HL-60 (cell line): ENCODE results near the gene IRF4.

Experiments
- DNase-seq, 2 experiments: peaks; one replicate each; pipeline ENCODE4 v3.0.0-alpha.2; 2010 to 2020; ENCODE audit warnings: low read depth in 1 of 2, low spot score in 1 of 2
- H3K27ac ChIP-seq: fragments of 250-450 bp; sonication (Bioruptor Pico); replicated peaks from 2 replicates; pipeline ENCODE4 v1.5.1; 2020; ENCODE audit warnings: mild to moderate bottlenecking, moderate library complexity
- H3K27me3 ChIP-seq: fragments of 250-450 bp; sonication (Bioruptor Pico); 2 replicates; pipeline ENCODE4 v1.5.1; 2021; ENCODE audit warnings: mild to moderate bottlenecking, moderate library complexity; ENCODE audit not compliant: insufficient read depth, poor library complexity, severe bottlenecking
- H3K4me3 ChIP-seq: replicated peaks from 2 replicates; pipeline ENCODE4 v1.5.1; 2011; ENCODE audit warnings: mild to moderate bottlenecking, control low read depth, low read length; ENCODE audit not compliant: insufficient read depth
- GABPA ChIP-seq: IDR thresholded peaks from 2 replicates; pipeline ENCODE4 v1.6.1; 2012; ENCODE audit warnings: low read depth
- POLR2AphosphoS5 ChIP-seq: IDR thresholded peaks from 2 replicates; pipeline ENCODE4 v1.6.1; 2012; ENCODE audit warnings: low read depth
- SPI1 ChIP-seq: IDR thresholded peaks from 2 replicates; pipeline ENCODE4 v1.6.1; 2012; ENCODE audit warnings: low read depth, mild to moderate bottlenecking, borderline replicate concordance
- TF ChIP-seq, protein P1 (sequence below): IDR thresholded peaks from 2 replicates; pipeline ENCODE4 v1.6.1; 2012; ENCODE audit warnings: low read depth; ENCODE audit not compliant: insufficient replicate concordance
- TF ChIP-seq, protein P2 (sequence below): IDR thresholded peaks from one replicate; pipeline ENCODE4 v1.5.1; 2011; ENCODE audit warnings: low read length, control low read depth, inconsistent platforms; ENCODE audit not compliant: insufficient read depth

IRF4 gene

DNA sequence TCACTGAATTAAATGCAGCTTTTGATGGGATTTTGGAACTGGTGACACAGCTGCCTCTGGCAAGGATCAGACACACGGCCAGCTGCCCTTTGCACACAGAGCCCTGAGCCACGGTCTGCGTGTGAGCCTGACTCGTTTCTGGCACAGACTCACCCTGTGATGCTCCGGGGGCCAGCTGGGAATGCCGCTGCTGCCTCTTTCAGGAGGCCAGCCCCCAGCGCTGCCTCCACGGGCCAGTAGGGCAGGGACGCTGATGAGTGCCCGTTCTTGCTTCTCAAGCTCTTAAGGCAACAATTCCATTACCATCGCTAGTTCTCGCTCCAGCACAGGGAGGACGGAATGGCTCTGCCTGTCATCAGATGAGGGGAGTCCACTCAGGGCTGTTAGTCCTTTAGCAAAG lies 61.6 kb downstream of the IRF4 start:
- Histone ChIP-seq H3K4me3 (no peak overlapping the region), H3K27ac (no peak overlapping the region), H3K27me3 (no peaks in the 10 kb centered on the region)
- no peak for DNase-seq
- no peak for TF ChIP-seq POLR2AphosphoS5
- TF ChIP-seq, protein P1, sequence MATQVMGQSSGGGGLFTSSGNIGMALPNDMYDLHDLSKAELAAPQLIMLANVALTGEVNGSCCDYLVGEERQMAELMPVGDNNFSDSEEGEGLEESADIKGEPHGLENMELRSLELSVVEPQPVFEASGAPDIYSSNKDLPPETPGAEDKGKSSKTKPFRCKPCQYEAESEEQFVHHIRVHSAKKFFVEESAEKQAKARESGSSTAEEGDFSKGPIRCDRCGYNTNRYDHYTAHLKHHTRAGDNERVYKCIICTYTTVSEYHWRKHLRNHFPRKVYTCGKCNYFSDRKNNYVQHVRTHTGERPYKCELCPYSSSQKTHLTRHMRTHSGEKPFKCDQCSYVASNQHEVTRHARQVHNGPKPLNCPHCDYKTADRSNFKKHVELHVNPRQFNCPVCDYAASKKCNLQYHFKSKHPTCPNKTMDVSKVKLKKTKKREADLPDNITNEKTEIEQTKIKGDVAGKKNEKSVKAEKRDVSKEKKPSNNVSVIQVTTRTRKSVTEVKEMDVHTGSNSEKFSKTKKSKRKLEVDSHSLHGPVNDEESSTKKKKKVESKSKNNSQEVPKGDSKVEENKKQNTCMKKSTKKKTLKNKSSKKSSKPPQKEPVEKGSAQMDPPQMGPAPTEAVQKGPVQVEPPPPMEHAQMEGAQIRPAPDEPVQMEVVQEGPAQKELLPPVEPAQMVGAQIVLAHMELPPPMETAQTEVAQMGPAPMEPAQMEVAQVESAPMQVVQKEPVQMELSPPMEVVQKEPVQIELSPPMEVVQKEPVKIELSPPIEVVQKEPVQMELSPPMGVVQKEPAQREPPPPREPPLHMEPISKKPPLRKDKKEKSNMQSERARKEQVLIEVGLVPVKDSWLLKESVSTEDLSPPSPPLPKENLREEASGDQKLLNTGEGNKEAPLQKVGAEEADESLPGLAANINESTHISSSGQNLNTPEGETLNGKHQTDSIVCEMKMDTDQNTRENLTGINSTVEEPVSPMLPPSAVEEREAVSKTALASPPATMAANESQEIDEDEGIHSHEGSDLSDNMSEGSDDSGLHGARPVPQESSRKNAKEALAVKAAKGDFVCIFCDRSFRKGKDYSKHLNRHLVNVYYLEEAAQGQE = no peak

DNA sequence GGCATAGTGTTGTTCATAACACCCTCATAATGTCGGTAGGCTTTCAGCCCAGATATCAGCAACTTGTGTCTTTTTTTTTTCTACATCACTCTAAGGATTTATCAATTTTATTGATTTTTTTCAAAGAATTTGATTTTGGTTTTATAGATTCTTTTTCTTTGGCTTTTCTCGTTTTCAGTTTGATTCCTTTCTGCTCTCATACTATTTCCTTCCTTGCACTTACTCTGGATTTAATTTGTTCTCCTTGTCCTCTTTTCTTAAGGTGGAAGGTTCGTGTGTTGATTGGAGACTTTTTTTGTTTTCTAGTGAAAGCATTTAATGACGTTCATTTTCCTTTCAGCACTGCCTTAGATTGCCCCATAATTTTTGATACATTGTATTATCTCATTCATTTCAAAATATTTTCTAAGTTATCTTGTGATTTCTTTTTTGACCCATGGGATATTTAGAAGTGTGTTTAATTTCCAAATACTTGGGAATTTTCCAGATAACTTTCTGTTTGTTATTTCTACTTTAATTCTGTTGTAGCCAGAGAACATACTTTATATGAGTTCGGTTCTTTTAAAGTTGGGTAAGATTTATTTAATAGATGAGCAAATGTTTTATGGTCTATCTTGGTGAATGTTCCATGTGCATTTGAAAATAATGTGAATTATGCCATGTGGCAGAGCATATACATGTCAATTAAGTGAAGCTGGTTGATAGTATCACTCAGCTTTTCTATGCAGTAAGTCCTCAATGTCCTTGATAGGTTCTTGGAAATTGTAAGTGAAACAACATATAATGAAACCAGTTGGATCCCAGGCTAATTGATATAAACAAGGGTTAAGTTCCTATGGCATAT lies 62.8 kb downstream of the IRF4 start:
- Histone ChIP-seq H3K27me3 (no peaks in the 10 kb centered on the region), H3K4me3 (no peak overlapping the region), H3K27ac (no peak overlapping the region)
- no peak for DNase-seq
- TF ChIP-seq POLR2AphosphoS5 = no peak
- TF ChIP-seq, protein P2, sequence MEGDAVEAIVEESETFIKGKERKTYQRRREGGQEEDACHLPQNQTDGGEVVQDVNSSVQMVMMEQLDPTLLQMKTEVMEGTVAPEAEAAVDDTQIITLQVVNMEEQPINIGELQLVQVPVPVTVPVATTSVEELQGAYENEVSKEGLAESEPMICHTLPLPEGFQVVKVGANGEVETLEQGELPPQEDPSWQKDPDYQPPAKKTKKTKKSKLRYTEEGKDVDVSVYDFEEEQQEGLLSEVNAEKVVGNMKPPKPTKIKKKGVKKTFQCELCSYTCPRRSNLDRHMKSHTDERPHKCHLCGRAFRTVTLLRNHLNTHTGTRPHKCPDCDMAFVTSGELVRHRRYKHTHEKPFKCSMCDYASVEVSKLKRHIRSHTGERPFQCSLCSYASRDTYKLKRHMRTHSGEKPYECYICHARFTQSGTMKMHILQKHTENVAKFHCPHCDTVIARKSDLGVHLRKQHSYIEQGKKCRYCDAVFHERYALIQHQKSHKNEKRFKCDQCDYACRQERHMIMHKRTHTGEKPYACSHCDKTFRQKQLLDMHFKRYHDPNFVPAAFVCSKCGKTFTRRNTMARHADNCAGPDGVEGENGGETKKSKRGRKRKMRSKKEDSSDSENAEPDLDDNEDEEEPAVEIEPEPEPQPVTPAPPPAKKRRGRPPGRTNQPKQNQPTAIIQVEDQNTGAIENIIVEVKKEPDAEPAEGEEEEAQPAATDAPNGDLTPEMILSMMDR = no peak
- no peak for TF ChIP-seq SPI1
- TF ChIP-seq GABPA = no peak

GRCh38 chr6:455006-455585 lies 63.5 kb downstream of the IRF4 start:
- TF ChIP-seq GABPA (no peak), SPI1 (no peak), POLR2AphosphoS5 (no peak)
- TF ChIP-seq, protein P1 = no peak
- TF ChIP-seq, protein P2 = no peak
- no peak for DNase-seq
- no peak overlapping the region for H3K4me3 ChIP-seq
- H3K27me3 ChIP-seq = peaks cover 2% of the 10 kb centered on the region
- H3K27ac ChIP-seq = no peak overlapping the region

DNA sequence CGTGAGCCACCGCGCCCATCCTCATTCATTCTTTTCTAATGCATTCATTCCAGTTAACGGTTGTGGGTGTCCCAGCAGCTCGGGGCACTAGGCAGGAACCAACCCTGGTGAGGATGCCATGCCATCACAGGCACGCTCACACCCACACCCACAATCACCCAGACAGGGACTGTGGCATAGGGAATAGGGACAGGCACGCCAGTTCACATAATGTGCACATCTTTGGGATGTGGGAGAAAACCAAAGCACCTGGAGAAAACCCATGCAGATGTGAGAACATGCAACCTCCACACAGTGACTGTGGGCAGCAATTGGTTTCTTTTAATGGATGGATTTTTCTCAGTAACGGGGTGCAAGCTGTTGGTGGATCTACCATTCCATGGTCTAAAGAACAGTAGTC lies 64.3 kb downstream of the IRF4 start:
- H3K27ac ChIP-seq = no peak overlapping the region
- H3K4me3 ChIP-seq = no peak overlapping the region
- TF ChIP-seq, protein P1 = no peak
- TF ChIP-seq POLR2AphosphoS5 = no peak
- DNase-seq = no peak
- peaks cover 2% of the 10 kb centered on the region for H3K27me3 ChIP-seq
